ENCODE data around the gene MOSMO.
"Not testable (repeated sequence)": the region's sequence is repeated elsewhere in the genome, so short reads cannot be mapped to it uniquely, and the experiment has no call there.

MOSMO gene

DNA sequence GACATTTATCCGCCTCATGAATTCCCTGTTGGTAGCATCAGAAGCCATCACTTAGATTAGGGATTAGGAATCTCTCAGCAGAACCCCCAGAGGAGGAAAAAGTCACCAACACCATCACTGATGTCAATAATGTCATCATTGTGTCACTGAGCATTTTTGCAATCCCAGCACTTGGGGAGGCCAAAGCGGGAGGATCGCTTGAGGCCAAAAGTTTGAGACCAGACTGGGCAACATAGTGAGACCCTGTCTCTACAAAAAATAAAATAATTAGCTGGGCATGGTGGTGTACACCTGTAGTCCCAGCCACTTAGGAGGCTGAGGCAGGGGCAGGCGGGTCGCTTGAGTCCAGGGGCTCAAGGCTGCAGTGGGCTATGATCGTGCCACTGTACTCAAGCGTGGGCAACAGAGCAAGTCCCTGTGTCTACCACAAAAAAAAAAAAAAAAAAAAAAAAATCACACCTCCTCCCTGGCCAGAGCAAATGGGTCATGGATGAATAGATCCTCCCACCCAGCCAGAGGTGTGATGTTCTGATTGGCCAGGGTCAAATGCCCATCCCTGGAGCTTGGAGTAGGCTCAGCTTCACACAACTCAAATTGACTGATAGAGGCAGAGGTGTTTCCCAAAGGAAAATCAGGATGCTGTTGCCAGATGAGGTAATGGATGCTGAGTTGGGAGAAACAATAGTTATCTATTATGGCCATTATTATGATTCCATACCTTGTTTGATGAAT lies 116.0 kb downstream of the MOSMO start:
- TF ChIP-seq GABPA (IDR thresholded peaks at IDR 0.05; ENCODE audit: low read depth) (no peak), SPI1 (IDR thresholded peaks at IDR 0.05; ENCODE audit: borderline replicate concordance, low read depth) (no peak), POLR2AphosphoS5 (IDR thresholded peaks at IDR 0.05; ENCODE audit: low read depth) (no peak)
- TF ChIP-seq, protein P1, sequence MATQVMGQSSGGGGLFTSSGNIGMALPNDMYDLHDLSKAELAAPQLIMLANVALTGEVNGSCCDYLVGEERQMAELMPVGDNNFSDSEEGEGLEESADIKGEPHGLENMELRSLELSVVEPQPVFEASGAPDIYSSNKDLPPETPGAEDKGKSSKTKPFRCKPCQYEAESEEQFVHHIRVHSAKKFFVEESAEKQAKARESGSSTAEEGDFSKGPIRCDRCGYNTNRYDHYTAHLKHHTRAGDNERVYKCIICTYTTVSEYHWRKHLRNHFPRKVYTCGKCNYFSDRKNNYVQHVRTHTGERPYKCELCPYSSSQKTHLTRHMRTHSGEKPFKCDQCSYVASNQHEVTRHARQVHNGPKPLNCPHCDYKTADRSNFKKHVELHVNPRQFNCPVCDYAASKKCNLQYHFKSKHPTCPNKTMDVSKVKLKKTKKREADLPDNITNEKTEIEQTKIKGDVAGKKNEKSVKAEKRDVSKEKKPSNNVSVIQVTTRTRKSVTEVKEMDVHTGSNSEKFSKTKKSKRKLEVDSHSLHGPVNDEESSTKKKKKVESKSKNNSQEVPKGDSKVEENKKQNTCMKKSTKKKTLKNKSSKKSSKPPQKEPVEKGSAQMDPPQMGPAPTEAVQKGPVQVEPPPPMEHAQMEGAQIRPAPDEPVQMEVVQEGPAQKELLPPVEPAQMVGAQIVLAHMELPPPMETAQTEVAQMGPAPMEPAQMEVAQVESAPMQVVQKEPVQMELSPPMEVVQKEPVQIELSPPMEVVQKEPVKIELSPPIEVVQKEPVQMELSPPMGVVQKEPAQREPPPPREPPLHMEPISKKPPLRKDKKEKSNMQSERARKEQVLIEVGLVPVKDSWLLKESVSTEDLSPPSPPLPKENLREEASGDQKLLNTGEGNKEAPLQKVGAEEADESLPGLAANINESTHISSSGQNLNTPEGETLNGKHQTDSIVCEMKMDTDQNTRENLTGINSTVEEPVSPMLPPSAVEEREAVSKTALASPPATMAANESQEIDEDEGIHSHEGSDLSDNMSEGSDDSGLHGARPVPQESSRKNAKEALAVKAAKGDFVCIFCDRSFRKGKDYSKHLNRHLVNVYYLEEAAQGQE (IDR thresholded peaks at IDR 0.05; ENCODE audit: insufficient replicate concordance, low read depth): no peak
- TF ChIP-seq, protein P2, sequence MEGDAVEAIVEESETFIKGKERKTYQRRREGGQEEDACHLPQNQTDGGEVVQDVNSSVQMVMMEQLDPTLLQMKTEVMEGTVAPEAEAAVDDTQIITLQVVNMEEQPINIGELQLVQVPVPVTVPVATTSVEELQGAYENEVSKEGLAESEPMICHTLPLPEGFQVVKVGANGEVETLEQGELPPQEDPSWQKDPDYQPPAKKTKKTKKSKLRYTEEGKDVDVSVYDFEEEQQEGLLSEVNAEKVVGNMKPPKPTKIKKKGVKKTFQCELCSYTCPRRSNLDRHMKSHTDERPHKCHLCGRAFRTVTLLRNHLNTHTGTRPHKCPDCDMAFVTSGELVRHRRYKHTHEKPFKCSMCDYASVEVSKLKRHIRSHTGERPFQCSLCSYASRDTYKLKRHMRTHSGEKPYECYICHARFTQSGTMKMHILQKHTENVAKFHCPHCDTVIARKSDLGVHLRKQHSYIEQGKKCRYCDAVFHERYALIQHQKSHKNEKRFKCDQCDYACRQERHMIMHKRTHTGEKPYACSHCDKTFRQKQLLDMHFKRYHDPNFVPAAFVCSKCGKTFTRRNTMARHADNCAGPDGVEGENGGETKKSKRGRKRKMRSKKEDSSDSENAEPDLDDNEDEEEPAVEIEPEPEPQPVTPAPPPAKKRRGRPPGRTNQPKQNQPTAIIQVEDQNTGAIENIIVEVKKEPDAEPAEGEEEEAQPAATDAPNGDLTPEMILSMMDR (IDR thresholded peaks at IDR 0.05; ENCODE audit: insufficient read depth, low read length): no peak
- Histone ChIP-seq H3K27ac (replicated peaks) (no peak overlapping the region), H3K4me3 (replicated peaks; ENCODE audit: insufficient read depth, low read length) (no peak overlapping the region), H3K27me3 (ENCODE audit: insufficient read depth, poor library complexity, severe bottlenecking) (no peaks in the 10 kb centered on the region)
- no peak for DNase-seq (ENCODE audit: low read depth in 1 of 2, low spot score in 1 of 2)

DNA sequence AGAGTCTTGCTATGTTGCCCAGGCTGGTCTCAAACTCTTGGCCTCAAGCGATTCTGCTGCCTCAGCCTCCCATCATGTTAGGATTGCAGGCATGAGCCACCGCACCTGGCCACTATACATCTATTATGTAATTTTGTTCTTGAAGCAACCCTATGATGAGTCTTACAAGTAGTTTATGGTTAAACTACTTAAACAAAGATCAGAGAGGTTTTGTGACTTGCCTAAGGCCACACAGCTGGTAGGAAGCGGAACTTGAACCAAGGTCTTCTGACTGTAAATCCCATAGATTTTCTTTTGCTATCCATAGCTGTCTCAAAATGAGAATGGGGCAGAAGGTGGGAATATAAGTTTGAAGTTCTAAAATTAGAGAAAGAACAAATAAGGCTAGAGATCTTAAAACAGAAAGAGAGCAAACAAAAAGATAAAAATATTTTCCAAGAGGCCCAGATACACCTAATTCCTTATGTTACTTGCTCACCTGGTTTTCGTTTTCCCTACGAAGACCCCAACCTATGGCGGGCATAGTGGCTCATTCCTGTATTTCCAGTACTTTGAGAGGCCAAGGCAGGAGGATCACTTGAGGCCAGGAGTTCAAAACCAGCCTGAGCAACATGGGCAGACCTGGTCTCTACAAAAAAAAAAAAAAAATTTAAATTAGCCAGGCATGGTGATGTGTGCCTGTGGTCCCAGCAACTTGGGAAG lies 116.8 kb downstream of the MOSMO start:
- Histone ChIP-seq H3K27ac (replicated peaks) (no peak overlapping the region), H3K27me3 (ENCODE audit: insufficient read depth, poor library complexity, severe bottlenecking) (no peaks in the 10 kb centered on the region), H3K4me3 (replicated peaks; ENCODE audit: insufficient read depth, low read length) (no peak overlapping the region)
- TF ChIP-seq POLR2AphosphoS5 (IDR thresholded peaks at IDR 0.05; ENCODE audit: low read depth): no peak
- TF ChIP-seq, protein P2 (IDR thresholded peaks at IDR 0.05; ENCODE audit: insufficient read depth, low read length): no peak
- TF ChIP-seq SPI1 (IDR thresholded peaks at IDR 0.05; ENCODE audit: borderline replicate concordance, low read depth): no peak
- TF ChIP-seq, protein P1 (IDR thresholded peaks at IDR 0.05; ENCODE audit: insufficient replicate concordance, low read depth): no peak
- no peak for TF ChIP-seq GABPA (IDR thresholded peaks at IDR 0.05; ENCODE audit: low read depth)
- DNase-seq (ENCODE audit: low read depth in 1 of 2, low spot score in 1 of 2): no peak

DNA sequence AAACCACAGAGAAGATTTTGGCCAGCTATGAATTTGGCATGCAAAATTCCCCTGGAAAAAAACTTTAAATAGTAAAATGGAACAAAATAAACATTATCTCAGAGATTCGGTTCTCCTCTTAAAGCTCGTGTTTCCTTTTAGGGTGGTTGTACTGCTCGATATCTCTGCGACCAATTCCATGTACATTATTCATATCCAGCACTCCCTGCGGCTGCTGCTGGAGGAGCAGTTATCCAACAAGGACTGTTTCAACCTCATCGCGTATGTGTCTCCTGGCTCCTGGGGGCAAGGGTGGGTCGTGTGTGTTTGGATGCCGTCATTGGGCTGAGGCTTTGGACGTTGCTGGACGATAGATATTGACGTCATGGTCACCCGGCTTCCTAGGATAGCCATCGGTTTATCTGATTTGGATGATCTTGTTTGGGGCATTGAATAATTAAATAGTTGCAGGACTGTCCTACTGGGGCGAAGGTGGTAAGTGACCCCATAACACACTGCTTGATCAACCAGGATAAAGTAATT lies 118.2 kb downstream of the MOSMO start:
- no peak for DNase-seq (ENCODE audit: low read depth in 1 of 2, low spot score in 1 of 2)
- no peak overlapping the region for H3K27ac ChIP-seq (replicated peaks)
- no peaks in the 10 kb centered on the region for H3K27me3 ChIP-seq (ENCODE audit: insufficient read depth, poor library complexity, severe bottlenecking)
- no peak overlapping the region for H3K4me3 ChIP-seq (replicated peaks; ENCODE audit: insufficient read depth, low read length)
- TF ChIP-seq GABPA (IDR thresholded peaks at IDR 0.05; ENCODE audit: low read depth) (no peak), SPI1 (IDR thresholded peaks at IDR 0.05; ENCODE audit: borderline replicate concordance, low read depth) (no peak), POLR2AphosphoS5 (IDR thresholded peaks at IDR 0.05; ENCODE audit: low read depth) (no peak)
- TF ChIP-seq, protein P1 (IDR thresholded peaks at IDR 0.05; ENCODE audit: insufficient replicate concordance, low read depth): no peak
- TF ChIP-seq, protein P2 (IDR thresholded peaks at IDR 0.05; ENCODE audit: insufficient read depth, low read length): no peak

DNA sequence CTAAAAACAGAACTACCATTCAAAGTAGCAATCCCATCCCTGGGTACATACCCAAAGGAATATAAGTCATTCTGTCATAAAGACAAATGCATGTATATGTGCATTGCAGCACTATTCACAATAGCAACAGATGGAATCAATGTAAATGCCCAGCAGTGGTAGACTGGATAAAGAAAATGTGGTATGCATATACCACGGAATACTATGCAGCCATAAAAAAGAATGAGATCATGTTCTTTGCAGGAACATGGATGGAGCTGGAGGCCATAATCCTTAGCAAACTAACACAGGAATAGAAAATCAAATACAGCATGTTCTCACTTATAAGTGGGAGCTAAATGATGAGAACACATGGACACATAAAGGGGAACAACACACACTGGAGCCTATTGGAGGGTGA lies 120.6 kb downstream of the MOSMO start:
- not testable (repeated sequence) for H3K4me3 ChIP-seq (replicated peaks; ENCODE audit: insufficient read depth, low read length); H3K27ac ChIP-seq (replicated peaks); H3K27me3 ChIP-seq (ENCODE audit: insufficient read depth, poor library complexity, severe bottlenecking); DNase-seq (ENCODE audit: low read depth in 1 of 2, low spot score in 1 of 2)

Data from HL-60 (cell line).